GM23338 (cell line): ENCODE data around the gene CYTH3. TPM values are rescaled to one million over a fixed set of nuclear protein-coding genes. Genes with fewer than 3 reads are reported as not detected.

ENCODE experiments used
- ATAC-seq: fragments of 200-7000 bp; cut with Tn5 transposase; 3 replicates; pipeline ENCODE4 v1.9.1; 2020
- DNase-seq: peaks from one replicate; pipeline ENCODE4 v3.0.0-alpha.2; 2015; ENCODE audit warnings: low spot score
- H2AFZ ChIP-seq: fragments of 200-600 bp; sonication (generic); 2 replicates; pipeline ENCODE4 v1.8.0; 2016; ENCODE audit warnings: antibody characterized with exemption, mild to moderate bottlenecking, moderate library complexity
- H3F3A ChIP-seq: fragments of 200-600 bp; sonication (generic); replicated peaks from 2 replicates; pipeline ENCODE4 v1.8.0; 2017; ENCODE audit warnings: antibody characterized with exemption, mixed run types, low read depth
- H3K27ac ChIP-seq: fragments of 200-600 bp; sonication (generic); 2 replicates; pipeline ENCODE4 v1.6.1; 2016; ENCODE audit warnings: low read depth
- H3K27me3 ChIP-seq: fragments of 200-600 bp; sonication (generic); 2 replicates; pipeline ENCODE4 v1.8.0; 2016; ENCODE audit warnings: mild to moderate bottlenecking, mixed run types, moderate library complexity; ENCODE audit not compliant: insufficient read depth
- H3K36me3 ChIP-seq: fragments of 200-600 bp; sonication (generic); 2 replicates; pipeline ENCODE4 v1.8.0; 2016; ENCODE audit warnings: mild to moderate bottlenecking; ENCODE audit not compliant: insufficient read depth
- H3K4me1 ChIP-seq: fragments of 200-600 bp; sonication (generic); 2 replicates; pipeline ENCODE4 v1.8.0; 2016; ENCODE audit warnings: mild to moderate bottlenecking, moderate library complexity; ENCODE audit not compliant: insufficient read depth
- H3K4me2 ChIP-seq: fragments of 200-600 bp; sonication (generic); 2 replicates; pipeline ENCODE4 v1.7.1; 2017; ENCODE audit warnings: mixed run types
- H3K4me3 ChIP-seq: fragments of 200-600 bp; sonication (generic); 2 replicates; pipeline ENCODE4 v1.6.1; 2016; ENCODE audit warnings: mixed run types
- H3K79me2 ChIP-seq: fragments of 200-600 bp; sonication (generic); replicated peaks from 2 replicates; pipeline ENCODE4 v1.8.0; 2017; ENCODE audit warnings: mild to moderate bottlenecking; ENCODE audit not compliant: insufficient read depth
- H3K9me2 ChIP-seq: fragments of 200-600 bp; sonication (generic); 2 replicates; pipeline ENCODE4 v1.8.0; 2017; ENCODE audit not compliant: insufficient read depth
- H4K20me1 ChIP-seq: fragments of 200-600 bp; sonication (generic); replicated peaks from 2 replicates; pipeline ENCODE4 v1.8.0; 2017; ENCODE audit warnings: mild to moderate bottlenecking; ENCODE audit not compliant: insufficient read depth
- H3K27ac Mint-ChIP-seq: 2 replicates; pipeline ENCODE4 v1.8.0; 2020; ENCODE audit warnings: inconsistent platforms, mild to moderate bottlenecking, moderate library complexity, mixed read lengths
- H3K27me3 Mint-ChIP-seq: 3 replicates; pipeline ENCODE4 v1.8.0; 2022; ENCODE audit warnings: low read depth, mild to moderate bottlenecking, moderate library complexity, mixed read lengths, inconsistent platforms; ENCODE audit not compliant: insufficient read depth, poor library complexity
- H3K36me3 Mint-ChIP-seq: 3 replicates; pipeline ENCODE4 v1.8.0; 2021; ENCODE audit warnings: low read depth, mild to moderate bottlenecking, inconsistent platforms, moderate library complexity, mixed read lengths
- H3K4me1 Mint-ChIP-seq: 3 replicates; pipeline ENCODE4 v1.8.0; 2020; ENCODE audit warnings: mild to moderate bottlenecking, inconsistent platforms, mixed read lengths
- H3K4me3 Mint-ChIP-seq: 3 replicates; pipeline ENCODE4 v1.8.0; 2021; ENCODE audit warnings: moderate library complexity, mild to moderate bottlenecking, inconsistent platforms, mixed read lengths
- H3K9me3 Mint-ChIP-seq: 3 replicates; pipeline ENCODE4 v1.8.0; 2020; ENCODE audit warnings: moderate library complexity, mild to moderate bottlenecking, inconsistent platforms, mixed read lengths
- CTCF ChIP-seq, 2 experiments: fragments of 200-600 bp in 1 of 2; sonication (generic) in 1 of 2; conservative IDR thresholded peaks; 2 replicates each; pipeline versions ENCODE4 v1.5.1 to v1.6.1; 2016 to 2017; ENCODE audit warnings: antibody characterized with exemption in 2 of 2, low read depth in 2 of 2, mild to moderate bottlenecking in 2 of 2, moderate library complexity in 1 of 2
- ETS1 ChIP-seq: IDR thresholded peaks from 2 replicates; pipeline ENCODE4 v1.6.1; 2016; ENCODE audit warnings: antibody characterized with exemption
- EZH2 ChIP-seq: fragments of 200-600 bp; sonication (generic); IDR thresholded peaks from one replicate; pipeline ENCODE4 v1.8.0; 2017; ENCODE audit warnings: antibody characterized with exemption, mild to moderate bottlenecking, low read depth; ENCODE audit not compliant: unreplicated experiment
- EZH2phosphoT487 ChIP-seq: fragments of 200-600 bp; sonication (generic); IDR thresholded peaks from one replicate; pipeline ENCODE4 v1.8.1; 2018; ENCODE audit warnings: antibody characterized with exemption; ENCODE audit not compliant: unreplicated experiment
- JUNB ChIP-seq: IDR thresholded peaks from one replicate; pipeline ENCODE4 v1.6.1; 2016; ENCODE audit warnings: antibody characterized with exemption; ENCODE audit not compliant: unreplicated experiment
- NANOG ChIP-seq: IDR thresholded peaks from 2 replicates; pipeline ENCODE4 v1.6.1; 2016; ENCODE audit warnings: antibody characterized with exemption, borderline replicate concordance
- POLR2AphosphoS5 ChIP-seq: IDR thresholded peaks from 2 replicates; pipeline ENCODE4 v1.6.1; 2016; ENCODE audit warnings: antibody characterized with exemption, low read depth
- REST ChIP-seq: IDR thresholded peaks from one replicate; pipeline ENCODE4 v1.6.1; 2018; ENCODE audit warnings: antibody characterized with exemption; ENCODE audit not compliant: unreplicated experiment
- STAT1 ChIP-seq: IDR thresholded peaks from one replicate; pipeline ENCODE4 v1.6.1; 2016; ENCODE audit warnings: antibody characterized with exemption; ENCODE audit not compliant: unreplicated experiment
- ZNF114 ChIP-seq: fragments of 250-450 bp; sonication (Bioruptor Pico); IDR thresholded peaks from 2 replicates; pipeline ENCODE4 v1.5.0; 2020; ENCODE audit warnings: mild to moderate bottlenecking, moderate library complexity
- ZNF462 ChIP-seq: fragments of 250-450 bp; sonication (Bioruptor Pico); IDR thresholded peaks from 2 replicates; pipeline ENCODE4 v1.5.0; 2020; ENCODE audit warnings: mild to moderate bottlenecking, moderate library complexity
- polyA plus RNA-seq: library from polyadenylated mRNA; unstranded; fragments of >200 nt; fragmentation: Nextera tagmentation; extraction: Ambion mirVana; gene quantifications from 2 replicates; pipeline ENCODE4 v1.2.1, GENCODE V29; 2016
- total RNA-seq: library from RNA; depleted of rRNA; stranded (reverse); fragments of >200 nt; shearing (Covaris generic); gene quantifications from 2 replicates; pipeline ENCODE4 v1.2.3, GENCODE V29; 2014

Gene CYTH3
- total and polyA plus RNA-seq, 2 experiments from 2014 or later = 4.6 to 15.3 TPM

GRCh38 chr7:6279341-6279740 is 6.9 kb upstream of the CYTH3 start:
- no peak overlapping the region for H3K4me3 ChIP-seq
- DNase-seq (no peak), ATAC-seq (no peak)
- Mint-ChIP-seq H3K9me3 (peaks cover 6% of the 10 kb centered on the region; the same call in 1 of the 3 replicates), H3K36me3 (peaks cover 2% of the 10 kb centered on the region), H3K4me3 (no peak overlapping the region), H3K27me3 (peaks cover under 1% of the 10 kb centered on the region), H3K4me1 (peaks cover 6% of the 10 kb centered on the region; the same call in 1 of the 3 replicates), H3K27ac (no peak overlapping the region)
- no peaks in the 10 kb centered on the region for H3F3A ChIP-seq
- H3K27ac ChIP-seq = no peak overlapping the region
- H3K4me1 ChIP-seq = no peaks in the 10 kb centered on the region
- no peak overlapping the region for H3K4me2 ChIP-seq
- no peak overlapping the region for H2AFZ ChIP-seq
- no peak for TF ChIP-seq EZH2phosphoT487
- no peak for TF ChIP-seq CTCF (conservative IDR thresholded peaks at IDR 0.05; ENCODE audit: low read depth in 2 of 2)
- TF ChIP-seq STAT1 = no peak
- TF ChIP-seq ETS1 = no peak
- TF ChIP-seq REST = no peak
- TF ChIP-seq JUNB = no peak
- TF ChIP-seq NANOG = no peak
- TF ChIP-seq ZNF114 = no peak
- TF ChIP-seq EZH2 = no peak
- no peak for TF ChIP-seq POLR2AphosphoS5
- TF ChIP-seq ZNF462 (CRISPR knock-in tag) = no peak
- no peaks in the 10 kb centered on the region for H3K36me3 ChIP-seq
- no peaks in the 10 kb centered on the region for H3K27me3 ChIP-seq
- no peaks in the 10 kb centered on the region for H4K20me1 ChIP-seq
- no peaks in the 10 kb centered on the region for H3K9me2 ChIP-seq
- H3K79me2 ChIP-seq = no peaks in the 10 kb centered on the region
